RWPE1 (cell line): ENCODE data around the gene ADRM1.

ENCODE experiments used
- CTCF ChIA-PET: fragments of 350-600 bp; sonication (Branson Sonifier 250); formaldehyde crosslinking; extraction: SDS; loops from one replicate; lab custom pipeline; 2021; lab: Yijun Ruan, JAX
- POLR2A ChIA-PET: fragments of 400-600 bp; formaldehyde crosslinking; extraction: SDS; loops from one replicate; lab custom pipeline; 2020; ENCODE audit warnings: antibody characterized with exemption; ENCODE audit not compliant: low non-redundant PET; lab: Yijun Ruan, JAX
- DNase-seq: peaks from one replicate; pipeline ENCODE4 v3.0.0; 2012; ENCODE audit warnings: low spot score
- H3K27ac ChIP-seq: fragments of 450-650 bp; 2 replicates; pipeline ENCODE4 v1.5.1; 2017
- CTCF ChIP-seq: fragments of 450-650 bp; conservative IDR thresholded peaks from 2 replicates; pipeline ENCODE4 v1.5.1; 2017; ENCODE audit warnings: low read depth, mild to moderate bottlenecking

Gene ADRM1

GRCh38 chr20:62298577-62299249 is 4.1 kb upstream of the ADRM1 start:
- DNase-seq = no peak
- ChIA-PET POLR2A (no interaction called here), CTCF (interaction anchor here (0.7 kb wide), 1 partner anchor 79 kb away, joined by 4 read pairs; no protein-coding TSS in a partner anchor)
- no peak overlapping the region for H3K27ac ChIP-seq
- TF ChIP-seq CTCF = no peak

- no peak for DNase-seq
- no peak overlapping the region; the same call in 1 of the 2 replicates for H3K27ac ChIP-seq
- POLR2A ChIA-PET = no interaction called here
- TF ChIP-seq CTCF = no peak
- CTCF ChIA-PET = interaction anchor here (0.6 to 5.0 kb wide), 2 partner anchors 83 to 150 kb away, joined by 3 to 35 read pairs; no protein-coding TSS in a partner anchor
Measured at GRCh38 chr20:62299666-62300236, 3.0 kb upstream of the ADRM1 start.

- ChIA-PET POLR2A (no interaction called here), CTCF (interaction anchor here (0.9 to 5.0 kb wide), 3 partner anchors 67 to 90 kb away, joined by 3 to 35 read pairs (median 5); partner anchors contain the start of gene LAMA5)
- TF ChIP-seq CTCF = no peak
- no peak for DNase-seq
- H3K27ac ChIP-seq = peak overlapping the region; percentile 23
Measured at GRCh38 chr20:62300319-62300718, 2.5 kb upstream of the ADRM1 start.

- TF ChIP-seq CTCF = no peak
- DNase-seq = no peak
- peak overlapping the region; percentile 96 for H3K27ac ChIP-seq
- ChIA-PET POLR2A (no interaction called here), CTCF (interaction anchor here (0.5 to 5.0 kb wide), 8 partner anchors 20 to 367 kb away, joined by 3 to 35 read pairs (median 4); partner anchors contain the start of gene LAMA5)
Measured at GRCh38 chr20:62301111-62301668, 1.6 kb upstream of the ADRM1 start.

GRCh38 chr20:62301773-62302340 is 940 bp upstream of the ADRM1 start:
- TF ChIP-seq CTCF = peak; percentile 97
- ChIA-PET POLR2A (interaction anchor here (0.7 to 1.0 kb wide), 3 partner anchors 64 to 197 kb away, joined by 3 to 11 read pairs (median 3); no protein-coding TSS in a partner anchor), CTCF (interaction anchor here (0.7 to 5.0 kb wide), 14 partner anchors 14 to 198 kb away, joined by 3 to 35 read pairs (median 5); no protein-coding TSS in a partner anchor)
- peak; percentile 92 for DNase-seq
- peak overlapping the region; percentile 96 for H3K27ac ChIP-seq

- POLR2A ChIA-PET = no interaction called here
- CTCF ChIA-PET = interaction anchor here (1.1 to 5.0 kb wide), 2 partner anchors 68 to 79 kb away, joined by 7 to 35 read pairs; no protein-coding TSS in a partner anchor
- peak; percentile 47 for DNase-seq
- peak overlapping the region; percentile 96 for H3K27ac ChIP-seq
- no peak for TF ChIP-seq CTCF
Measured at GRCh38 chr20:62303062-62303339, 204 bp downstream of the ADRM1 start.
